Activated CD4-positive, alpha-beta memory T cell treated with anti-CD3 and anti-CD28 coated beads, Interleukin-2, amount 10 ng/mL, durations not matched to agents 7 days and 5 days (primary cell): ENCODE measurements around the gene RPL15. TPM values are rescaled to one million over a fixed set of nuclear protein-coding genes. Genes with fewer than 3 reads are reported as not detected.
A peak's percentile ranks its signal among the peaks of the same experiment; 100 is the strongest.
"Not testable (repeated sequence)": the region's sequence is repeated elsewhere in the genome, so short reads cannot be mapped to it uniquely, and the experiment has no call there.

Experiments
- CTCF ChIA-PET: fragments of 350-600 bp; sonication (Branson Sonifier 250); formaldehyde crosslinking; loops from one replicate; lab custom pipeline; 2021; ENCODE audit warnings: antibody characterized with exemption, inconsistent platforms; lab: Charles Lee
- POLR2A ChIA-PET: fragments of 350-600 bp; sonication (Branson Sonifier 250); formaldehyde crosslinking; loops from one replicate; lab custom pipeline; 2021; ENCODE audit warnings: antibody characterized with exemption; lab: Charles Lee
- DNase-seq: peaks from one replicate; pipeline ENCODE4 v3.0.0-alpha.2; 2020
- H3K27ac Mint-ChIP-seq: one replicate; pipeline ENCODE4 v1.8.0; 2021; ENCODE audit warnings: mild to moderate bottlenecking, mixed read lengths
- H3K27me3 Mint-ChIP-seq: one replicate; pipeline ENCODE4 v1.8.0; 2021; ENCODE audit warnings: mixed read lengths
- H3K36me3 Mint-ChIP-seq: one replicate; pipeline ENCODE4 v1.8.0; 2021; ENCODE audit warnings: low read depth, mixed read lengths
- H3K4me1 Mint-ChIP-seq: one replicate; pipeline ENCODE4 v1.8.0; 2021; ENCODE audit warnings: mixed read lengths
- H3K4me3 Mint-ChIP-seq: one replicate; pipeline ENCODE4 v1.8.0; 2021; ENCODE audit warnings: mild to moderate bottlenecking, mixed read lengths
- H3K9me3 Mint-ChIP-seq: one replicate; pipeline ENCODE4 v1.8.0; 2021; ENCODE audit warnings: mixed read lengths
- total RNA-seq, 2 experiments: library from RNA; stranded (reverse); gene quantifications; one replicate each; pipeline ENCODE4 v1.2.3, GENCODE V29; 2021

The RPL15 gene
- total RNA-seq = 1,000 to 10,000 TPM; 1,398 to 1,426 TPM

DNA sequence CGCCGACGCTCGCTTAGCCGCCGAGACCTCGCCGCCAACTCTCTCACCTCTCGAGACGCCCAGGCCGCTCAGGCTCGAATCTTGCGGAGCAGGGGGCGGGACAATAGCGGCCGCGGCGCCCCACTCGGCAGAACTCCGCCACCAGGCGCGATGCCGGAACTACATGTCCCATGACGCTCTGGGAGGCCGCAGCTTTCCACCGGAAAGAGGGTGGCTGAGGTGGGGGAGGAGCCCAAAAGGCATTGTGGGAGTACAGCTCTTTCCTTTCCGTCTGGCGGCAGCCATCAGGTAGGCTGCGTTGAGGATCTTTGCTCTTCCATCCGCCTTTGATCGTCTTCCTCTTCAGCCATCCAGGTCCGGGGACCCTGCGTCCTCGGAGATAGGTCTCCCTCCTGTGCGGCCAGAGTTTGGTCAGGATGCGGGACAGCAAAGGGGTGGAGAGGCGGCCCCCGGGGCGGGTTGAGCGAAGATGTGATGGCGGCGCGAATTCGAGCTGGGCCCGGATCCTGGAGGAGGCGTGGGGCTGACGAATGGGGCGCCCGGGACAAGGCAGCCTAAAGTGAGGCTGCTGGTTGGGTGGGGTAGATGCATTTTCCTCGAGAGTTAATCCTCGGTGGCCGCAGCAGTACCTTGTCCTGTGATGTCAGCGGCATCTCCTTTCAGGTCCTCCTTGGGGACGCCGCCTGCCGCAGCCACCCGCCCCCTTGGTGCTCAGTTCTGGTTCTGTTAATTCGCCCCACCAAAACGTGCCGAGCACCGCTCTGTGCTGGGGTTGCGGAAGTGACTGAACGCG is at the start of gene RPL15, which contains the start of gene NKIRAS1:
Gene RPL15 (plus strand): TSS at position 247 of the 793 bp plus-strand sequence. CDS start 728 bp downstream, outside the sequence.
Gene NKIRAS1 (minus strand): TSS at position 105 of the 793 bp plus-strand sequence. CDS start 6,086 bp downstream, outside the sequence.
- H3K4me3 Mint-ChIP-seq = peak within 1 kb of the TSS; percentile 98
- ChIA-PET CTCF (interaction anchor here (0.9 to 3.3 kb wide), 8 partner anchors 10 to 33 kb away, joined by 3 to 13 read pairs (median 5); no protein-coding TSS in a partner anchor), POLR2A (interaction anchor here (0.6 to 4.7 kb wide), 37 partner anchors 8 to 1873 kb away, joined by 3 to 99 read pairs (median 4); partner anchors contain the start of genes NGLY1 and OXSM)
- H3K4me1 Mint-ChIP-seq = peaks cover 55% of the 10 kb centered on the region
- H3K27ac Mint-ChIP-seq = peak within 1 kb of the TSS; percentile 93
- H3K36me3 Mint-ChIP-seq = peaks cover 49% of the 10 kb centered on the region
- DNase-seq = peak; percentile 97
- H3K27me3 Mint-ChIP-seq = peaks cover 5% of the 10 kb centered on the region
- H3K9me3 Mint-ChIP-seq = no peaks in the 10 kb centered on the region

DNA sequence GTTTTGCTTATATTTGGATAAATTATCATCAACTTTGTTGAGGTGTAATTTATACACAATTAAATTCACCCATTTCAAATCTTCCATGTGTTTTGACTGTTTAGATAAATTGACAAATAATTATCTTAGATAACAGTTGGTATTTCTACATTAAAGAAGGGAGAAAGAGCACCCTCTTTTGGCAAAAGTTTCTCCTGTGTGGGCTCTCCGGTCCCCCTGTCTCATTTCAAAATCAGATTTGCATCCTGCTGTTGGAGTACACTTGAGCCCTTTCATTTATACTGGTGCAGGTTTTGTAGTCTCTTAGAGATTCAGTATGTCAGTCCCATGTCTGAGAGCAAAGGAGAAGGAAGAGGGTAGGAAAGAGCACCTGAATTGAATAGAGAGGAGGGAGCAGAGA is 49.5 kb upstream of the RPL15 start:
- Mint-ChIP-seq H3K27ac (no peak overlapping the region), H3K36me3 (peaks cover 4% of the 10 kb centered on the region), H3K4me1 (no peaks in the 10 kb centered on the region), H3K27me3 (no peaks in the 10 kb centered on the region), H3K9me3 (no peaks in the 10 kb centered on the region), H3K4me3 (no peak overlapping the region)
- ChIA-PET POLR2A (no interaction called here), CTCF (no interaction called here)
- no peak for DNase-seq

DNA sequence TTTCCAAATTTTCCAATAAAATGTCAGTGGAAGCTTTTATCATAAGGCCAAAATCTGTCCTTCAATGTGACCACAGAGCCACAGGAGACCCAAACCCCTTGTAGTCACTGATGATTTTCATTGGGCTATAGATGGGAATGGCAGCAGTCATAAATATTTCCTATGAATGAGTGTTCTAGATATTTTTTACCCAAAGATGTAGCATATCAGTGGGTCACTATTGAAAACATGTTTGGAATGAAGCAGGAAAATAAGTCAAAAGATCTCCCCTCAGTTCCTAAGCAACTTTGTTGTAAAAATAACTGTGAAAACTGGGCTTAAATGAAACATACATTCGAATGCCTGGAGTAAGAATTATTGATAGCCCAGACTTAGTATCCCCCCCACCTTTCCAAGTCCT is 49.1 kb upstream of the RPL15 start:
- ChIA-PET CTCF (no interaction called here), POLR2A (no interaction called here)
- peaks cover 4% of the 10 kb centered on the region for H3K36me3 Mint-ChIP-seq

DNA sequence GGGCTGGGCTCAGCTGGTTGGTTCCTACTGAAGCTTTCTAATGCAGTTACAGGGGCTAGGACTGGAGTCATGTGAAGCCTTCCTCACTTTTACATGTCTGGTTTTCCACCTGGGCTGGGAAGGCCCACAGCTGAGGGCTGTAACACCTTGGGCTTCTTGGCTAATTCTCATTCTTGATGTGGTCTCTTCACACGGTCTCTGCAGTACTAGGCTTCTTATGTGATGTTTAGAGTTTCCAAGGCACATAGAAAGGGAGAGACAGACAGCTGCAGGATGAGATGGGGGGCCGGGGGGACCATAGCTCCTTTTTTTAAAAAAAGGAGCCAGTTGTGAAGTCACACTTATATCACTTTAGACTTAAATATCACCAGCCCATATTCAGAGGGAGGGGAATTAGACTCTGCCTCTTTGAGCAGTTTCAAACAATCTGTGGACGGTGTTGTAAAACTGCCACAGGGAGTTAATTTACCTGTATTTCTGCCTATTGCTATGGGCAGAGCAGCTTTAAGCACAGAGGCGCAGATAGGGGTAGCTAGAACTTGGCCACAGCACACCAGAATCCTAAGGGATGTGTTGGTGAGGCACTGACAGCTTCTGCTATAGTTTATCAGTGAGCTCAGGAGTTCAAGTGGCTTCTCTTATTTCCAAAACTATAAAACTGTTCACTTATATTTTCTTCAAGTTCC is 46.8 kb upstream of the RPL15 start:
- H3K36me3 Mint-ChIP-seq = no peaks in the 10 kb centered on the region
- no peak overlapping the region for H3K4me3 Mint-ChIP-seq
- no peak for DNase-seq
- ChIA-PET POLR2A (no interaction called here), CTCF (interaction anchor here (0.7 to 1.0 kb wide), 2 partner anchors 23 to 201 kb away, joined by 4 read pairs; no protein-coding TSS in a partner anchor)
- H3K9me3 Mint-ChIP-seq = no peaks in the 10 kb centered on the region
- no peaks in the 10 kb centered on the region for H3K4me1 Mint-ChIP-seq
- no peaks in the 10 kb centered on the region for H3K27me3 Mint-ChIP-seq
- H3K27ac Mint-ChIP-seq = no peak overlapping the region

More for the DNA sequence above, 49.1 kb upstream of the RPL15 start:
- Mint-ChIP-seq H3K27me3 (no peaks in the 10 kb centered on the region), H3K4me1 (no peaks in the 10 kb centered on the region), H3K9me3 (no peaks in the 10 kb centered on the region), H3K4me3 (no peak overlapping the region), H3K27ac (no peak overlapping the region)
- no peak for DNase-seq

DNA sequence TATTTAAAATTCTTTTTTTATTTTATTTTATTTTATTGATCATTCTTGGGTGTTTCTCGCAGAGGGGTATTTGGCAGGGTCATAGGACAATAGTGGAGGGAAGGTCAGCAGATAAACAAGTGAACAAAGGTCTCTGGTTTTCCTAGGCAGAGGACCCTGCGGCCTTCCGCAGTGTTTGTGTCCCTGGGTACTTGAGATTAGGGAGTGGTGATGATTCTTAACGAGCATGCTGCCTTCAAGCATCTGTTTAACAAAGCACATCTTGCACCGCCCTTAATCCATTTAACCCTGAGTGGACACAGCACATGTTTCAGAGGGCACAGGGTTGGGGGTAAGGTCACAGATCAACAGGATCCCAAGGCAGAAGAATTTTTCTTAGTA is 46.3 kb upstream of the RPL15 start:
- H3K27ac Mint-ChIP-seq, H3K27me3 Mint-ChIP-seq, H3K4me3 Mint-ChIP-seq, H3K4me1 Mint-ChIP-seq, DNase-seq, H3K36me3 Mint-ChIP-seq, H3K9me3 Mint-ChIP-seq, POLR2A ChIA-PET, CTCF ChIA-PET: not testable (repeated sequence)

DNA sequence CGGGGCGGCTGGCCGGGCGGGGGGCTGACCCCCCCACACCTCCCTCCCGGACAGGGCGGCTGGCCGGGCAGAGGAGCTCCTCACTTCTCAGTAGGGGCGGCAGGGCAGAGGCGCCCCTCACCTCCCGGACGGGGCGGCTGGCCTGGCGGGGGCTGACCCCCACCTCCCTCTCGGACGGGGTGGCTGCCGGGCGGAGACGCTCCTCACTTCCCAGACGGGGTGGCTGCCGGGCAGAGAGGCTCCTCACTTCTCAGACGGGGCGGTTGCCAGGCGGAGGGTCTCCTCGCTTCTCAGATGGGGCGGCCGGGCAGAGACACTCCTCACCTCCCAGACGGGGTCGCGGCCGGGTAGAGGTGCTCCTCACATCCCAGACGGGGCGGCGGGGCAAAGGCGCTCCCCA is 45.6 kb upstream of the RPL15 start:
- H3K27me3 Mint-ChIP-seq, POLR2A ChIA-PET: not testable (repeated sequence)

DNA sequence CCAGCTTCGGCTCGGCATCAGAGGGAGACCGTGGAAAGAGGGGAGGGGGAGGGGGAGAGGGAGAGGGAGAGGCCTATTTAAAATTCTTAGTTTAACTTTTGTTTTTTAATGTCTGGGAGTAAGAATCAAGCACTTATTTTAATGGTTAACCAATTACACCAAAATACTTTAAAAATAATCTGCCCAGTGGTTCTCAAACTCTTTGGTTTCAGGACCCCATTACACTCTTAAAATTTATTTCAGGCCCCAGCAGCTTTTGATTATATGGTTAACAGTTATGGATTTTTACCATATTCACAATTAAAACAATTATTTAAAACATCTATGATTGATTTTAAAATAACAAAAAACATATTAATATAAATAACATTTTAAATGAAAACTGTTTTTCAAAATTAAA is 44.6 kb upstream of the RPL15 start:
- no peaks in the 10 kb centered on the region for H3K27me3 Mint-ChIP-seq
- no peaks in the 10 kb centered on the region for H3K9me3 Mint-ChIP-seq
- no peak overlapping the region for H3K4me3 Mint-ChIP-seq
- POLR2A ChIA-PET = no interaction called here
- no peaks in the 10 kb centered on the region for H3K4me1 Mint-ChIP-seq
- no peak for DNase-seq
- no peak overlapping the region for H3K27ac Mint-ChIP-seq
- CTCF ChIA-PET = no interaction called here
- H3K36me3 Mint-ChIP-seq = no peaks in the 10 kb centered on the region

More for the DNA sequence above, 45.6 kb upstream of the RPL15 start:
- H3K4me1 Mint-ChIP-seq, DNase-seq, H3K27ac Mint-ChIP-seq, H3K9me3 Mint-ChIP-seq, H3K36me3 Mint-ChIP-seq, H3K4me3 Mint-ChIP-seq, CTCF ChIA-PET: not testable (repeated sequence)

DNA sequence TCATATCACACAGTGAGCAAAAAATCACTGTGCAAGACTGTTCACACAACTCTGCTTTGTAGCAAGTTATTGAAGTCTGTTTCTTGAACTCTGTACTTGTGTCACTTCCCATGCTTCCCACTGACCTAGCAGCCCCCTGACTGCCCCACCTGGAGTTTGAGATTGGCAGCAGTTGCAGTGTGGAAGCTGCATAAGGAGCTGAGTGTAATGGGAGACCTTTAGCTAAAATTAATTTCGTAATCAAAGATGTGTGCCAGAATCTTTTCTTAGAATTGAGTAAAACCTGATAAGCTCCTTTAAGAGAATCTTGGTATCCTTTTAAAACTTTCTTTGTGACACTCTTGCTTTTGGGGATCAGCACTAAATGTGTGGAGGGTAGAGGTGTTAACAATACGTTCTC is 43.0 kb upstream of the RPL15 start:
- Mint-ChIP-seq H3K9me3 (no peaks in the 10 kb centered on the region), H3K4me3 (no peak overlapping the region), H3K36me3 (no peaks in the 10 kb centered on the region), H3K4me1 (no peaks in the 10 kb centered on the region), H3K27ac (no peak overlapping the region), H3K27me3 (no peaks in the 10 kb centered on the region)
- CTCF ChIA-PET = no interaction called here
- POLR2A ChIA-PET = no interaction called here
- DNase-seq = no peak

DNA sequence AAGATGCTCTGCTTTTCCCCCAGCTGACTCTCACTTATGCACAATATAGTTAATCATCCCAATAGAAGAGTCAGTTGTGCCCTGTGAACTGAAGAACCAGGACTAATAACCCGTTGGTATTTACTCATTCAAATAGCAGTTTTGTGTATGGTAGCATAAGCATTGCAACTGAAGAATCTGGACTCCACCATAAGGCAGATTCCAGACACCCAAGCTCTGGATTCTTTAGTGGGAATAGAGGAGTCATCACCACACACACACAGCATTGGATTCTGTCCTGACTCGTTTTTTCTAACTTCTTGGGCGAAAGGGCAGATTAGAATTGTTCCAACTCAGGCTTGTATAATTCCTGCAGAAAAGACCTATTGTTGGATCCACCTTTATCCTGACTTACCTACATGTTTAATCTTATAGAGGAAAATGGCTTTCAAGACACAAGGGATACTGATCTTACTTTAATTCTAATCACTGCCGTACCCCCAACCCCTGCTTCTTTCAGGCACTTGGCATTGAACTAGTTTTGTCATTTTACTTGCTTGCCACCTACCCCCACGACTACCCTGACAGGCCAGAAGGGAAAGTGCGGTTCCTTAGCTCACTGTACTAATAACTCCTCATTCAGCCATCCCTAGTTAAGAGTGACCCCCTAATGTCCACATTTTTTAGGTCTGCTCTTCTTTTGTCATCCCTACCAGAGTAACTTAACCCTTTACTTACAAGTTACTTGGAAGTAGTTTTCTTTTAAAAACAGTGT is 42.4 kb upstream of the RPL15 start:
- Mint-ChIP-seq H3K36me3 (no peaks in the 10 kb centered on the region), H3K4me1 (no peaks in the 10 kb centered on the region), H3K27me3 (no peaks in the 10 kb centered on the region), H3K9me3 (no peaks in the 10 kb centered on the region), H3K27ac (no peak overlapping the region), H3K4me3 (no peak overlapping the region)
- DNase-seq = no peak
- CTCF ChIA-PET = no interaction called here
- POLR2A ChIA-PET = no interaction called here

DNA sequence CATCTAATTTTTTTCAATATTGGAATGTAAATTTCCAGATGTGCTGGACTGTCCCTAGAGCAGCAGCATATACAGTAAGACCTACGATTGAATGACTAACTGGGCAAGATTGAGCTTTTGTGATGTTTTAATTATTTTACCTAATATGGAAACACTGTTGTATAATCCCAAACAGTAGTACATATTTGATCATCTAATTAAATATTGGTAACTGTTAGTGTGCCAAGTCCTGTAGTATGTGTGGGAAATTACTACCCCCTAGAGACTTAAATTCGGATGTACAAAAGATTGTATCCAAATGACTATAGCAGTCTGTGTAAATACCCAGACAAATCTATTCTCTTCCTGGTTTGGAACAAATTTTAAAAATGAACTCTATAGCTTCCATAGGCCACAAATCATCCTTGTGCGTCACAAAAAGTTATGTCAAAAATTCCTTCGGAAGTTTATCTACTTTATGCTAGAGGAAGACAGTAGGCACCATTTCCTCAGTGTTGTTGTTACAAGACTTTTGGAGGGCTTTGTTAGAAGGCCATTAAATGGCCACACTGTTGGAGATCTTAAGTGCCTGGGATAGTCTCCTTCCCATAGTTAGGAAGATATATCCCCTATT is 41.7 kb upstream of the RPL15 start:
- Mint-ChIP-seq H3K9me3 (no peaks in the 10 kb centered on the region), H3K27me3 (no peaks in the 10 kb centered on the region), H3K36me3 (no peaks in the 10 kb centered on the region), H3K4me1 (no peaks in the 10 kb centered on the region), H3K27ac (no peak overlapping the region), H3K4me3 (no peak overlapping the region)
- ChIA-PET POLR2A (no interaction called here), CTCF (no interaction called here)
- no peak for DNase-seq

DNA sequence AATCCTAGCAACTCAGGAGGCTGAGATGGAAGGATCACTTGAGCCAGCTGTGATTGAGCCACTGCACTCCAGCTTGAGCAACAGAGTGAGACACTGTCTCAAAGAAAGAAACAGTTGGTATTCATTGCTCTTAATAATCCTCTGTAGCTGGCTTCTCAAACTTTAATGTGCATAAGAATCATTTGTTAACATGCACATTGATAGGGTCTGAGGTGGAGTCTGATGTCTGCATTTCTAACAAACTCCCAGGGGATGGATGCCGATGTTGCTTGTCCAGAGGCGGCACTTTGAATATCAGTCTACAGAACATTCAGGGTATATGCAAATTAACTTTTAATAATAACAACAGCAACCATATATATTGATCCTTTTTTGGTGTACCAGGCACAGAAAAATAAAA is 40.0 kb upstream of the RPL15 start:
- Mint-ChIP-seq H3K4me3 (no peak overlapping the region), H3K4me1 (no peaks in the 10 kb centered on the region), H3K27ac (no peak overlapping the region), H3K27me3 (no peaks in the 10 kb centered on the region), H3K36me3 (peaks cover 7% of the 10 kb centered on the region), H3K9me3 (no peaks in the 10 kb centered on the region)
- ChIA-PET POLR2A (no interaction called here), CTCF (interaction anchor here (2.8 kb wide), 1 partner anchor 12 kb away, joined by 11 read pairs; no protein-coding TSS in a partner anchor)
- DNase-seq = no peak

DNA sequence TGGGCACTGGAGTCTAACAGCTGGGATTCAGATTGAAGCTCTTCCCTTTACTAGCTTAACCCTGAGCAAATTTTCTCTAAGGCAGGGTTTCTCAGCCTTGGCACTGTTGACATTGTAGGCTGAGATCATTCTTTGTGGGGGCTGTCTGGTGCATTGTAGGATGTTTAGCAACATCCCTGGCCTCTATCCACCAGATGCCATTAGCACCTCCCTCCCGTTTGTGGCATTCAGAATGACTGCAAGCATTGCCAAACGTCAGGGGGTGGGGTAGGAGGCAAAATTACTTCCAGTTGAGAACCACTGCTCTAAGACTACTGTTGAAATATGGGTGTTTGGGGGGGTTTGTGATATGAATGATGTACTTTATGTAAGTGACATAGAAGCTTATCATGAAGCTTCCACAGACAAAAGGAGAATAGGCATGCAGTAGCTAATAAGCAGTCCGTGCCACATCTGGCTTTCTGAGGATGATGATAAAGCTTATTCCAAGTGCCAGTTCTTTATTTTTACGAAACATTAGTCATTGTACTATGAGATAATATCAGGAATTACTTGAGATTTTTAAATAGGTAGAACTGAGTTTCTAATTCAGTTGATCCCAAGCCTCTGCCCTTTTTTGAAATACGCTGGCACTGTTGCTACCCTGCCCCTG is 39.5 kb upstream of the RPL15 start:
- DNase-seq = no peak
- POLR2A ChIA-PET = no interaction called here
- Mint-ChIP-seq H3K9me3 (no peaks in the 10 kb centered on the region), H3K27me3 (no peaks in the 10 kb centered on the region), H3K4me1 (no peaks in the 10 kb centered on the region), H3K4me3 (no peak overlapping the region), H3K27ac (no peak overlapping the region), H3K36me3 (peaks cover 10% of the 10 kb centered on the region)
- CTCF ChIA-PET = interaction anchor here (2.8 kb wide), 1 partner anchor 12 kb away, joined by 11 read pairs; no protein-coding TSS in a partner anchor
